SJSA1 (cell line): ENCODE results near the gene CSNK1G1. TPM values are rescaled to one million over a fixed set of nuclear protein-coding genes. Genes with fewer than 3 reads are reported as not detected.
"Not testable (repeated sequence)": the region's sequence is repeated elsewhere in the genome, so short reads cannot be mapped to it uniquely, and the experiment has no call there.

Experiments used
- DNase-seq, 2 experiments: peaks; one replicate each; pipeline ENCODE4 v3.0.0-alpha.2; 2015 to 2020; ENCODE audit warnings: low spot score in 2 of 2, low read depth in 1 of 2
- H3K27ac ChIP-seq: fragments of 250-450 bp; sonication (Bioruptor Pico); 2 replicates; pipeline ENCODE4 v1.5.1; 2020; ENCODE audit warnings: mild to moderate bottlenecking, moderate library complexity
- H3K27me3 ChIP-seq: fragments of 250-450 bp; sonication (Bioruptor Pico); replicated peaks from 2 replicates; pipeline ENCODE4 v1.5.1; 2020; ENCODE audit warnings: mild to moderate bottlenecking, moderate library complexity
- H3K36me3 ChIP-seq: fragments of 250-450 bp; sonication (Bioruptor Pico); 2 replicates; pipeline ENCODE4 v1.5.1; 2020; ENCODE audit warnings: mild to moderate bottlenecking
- H3K4me1 ChIP-seq: fragments of 250-450 bp; sonication (Bioruptor Pico); replicated peaks from 2 replicates; pipeline ENCODE4 v1.6.1; 2021; ENCODE audit warnings: mild to moderate bottlenecking
- H3K4me3 ChIP-seq: fragments of 250-450 bp; sonication (Bioruptor Pico); 2 replicates; pipeline ENCODE4 v1.5.1; 2020; ENCODE audit warnings: mild to moderate bottlenecking
- H3K9me3 ChIP-seq: fragments of 250-450 bp; sonication (Bioruptor Pico); replicated peaks from 2 replicates; pipeline ENCODE4 v1.5.1; 2020; ENCODE audit warnings: mild to moderate bottlenecking
- total RNA-seq: library from RNA; depleted of rRNA; stranded (reverse); fragments of >200 nt; shearing (Covaris generic); gene quantifications from 2 replicates; pipeline ENCODE4 v1.2.3, GENCODE V29; 2014

Gene CSNK1G1
- total RNA-seq, 1 experiment from 2014 or later, result 14.2 TPM

- Histone ChIP-seq H3K36me3 (peaks cover 75% of the 10 kb centered on the region), H3K9me3 (no peaks in the 10 kb centered on the region), H3K27ac (no peak overlapping the region), H3K4me3 (no peak overlapping the region), H3K27me3 (no peaks in the 10 kb centered on the region), H3K4me1 (no peaks in the 10 kb centered on the region)
- DNase-seq, result no peak
These were observed 217.5 kb downstream of the CSNK1G1 start for GRCh38 chr15:64138331-64138941.

- Histone ChIP-seq H3K9me3 (no peaks in the 10 kb centered on the region), H3K4me1 (no peaks in the 10 kb centered on the region), H3K4me3 (no peak overlapping the region), H3K27me3 (no peaks in the 10 kb centered on the region), H3K27ac (no peak overlapping the region), H3K36me3 (peaks cover 79% of the 10 kb centered on the region)
- DNase-seq, result no peak
These were observed 218.6 kb downstream of the CSNK1G1 start for GRCh38 chr15:64137226-64137833.

GRCh38 chr15:64136347-64136746 is 219.6 kb downstream of the CSNK1G1 start:
- no peak overlapping the region for H3K4me3 ChIP-seq
- H3K4me1 ChIP-seq, result no peaks in the 10 kb centered on the region
- H3K27me3 ChIP-seq, result no peaks in the 10 kb centered on the region
- no peak overlapping the region for H3K27ac ChIP-seq
- peaks cover 83% of the 10 kb centered on the region for H3K36me3 ChIP-seq
- DNase-seq, result no peak
- H3K9me3 ChIP-seq, result no peaks in the 10 kb centered on the region

- no peaks in the 10 kb centered on the region for H3K9me3 ChIP-seq
- no peaks in the 10 kb centered on the region for H3K27me3 ChIP-seq
- H3K27ac ChIP-seq, result no peak overlapping the region
- no peaks in the 10 kb centered on the region for H3K4me1 ChIP-seq
- no peak for DNase-seq
- no peak overlapping the region for H3K4me3 ChIP-seq
- peaks cover 90% of the 10 kb centered on the region for H3K36me3 ChIP-seq
These were observed 221.6 kb downstream of the CSNK1G1 start for GRCh38 chr15:64134345-64134829.

- DNase-seq, result no peak
- no peaks in the 10 kb centered on the region for H3K4me1 ChIP-seq
- no peak overlapping the region for H3K27ac ChIP-seq
- no peak overlapping the region for H3K4me3 ChIP-seq
- H3K36me3 ChIP-seq, result peaks cover 95% of the 10 kb centered on the region
- H3K27me3 ChIP-seq, result no peaks in the 10 kb centered on the region
- H3K9me3 ChIP-seq, result no peaks in the 10 kb centered on the region
These were observed 222.2 kb downstream of the CSNK1G1 start for GRCh38 chr15:64133623-64134344.

GRCh38 chr15:64132217-64132616 is 223.8 kb downstream of the CSNK1G1 start:
- Histone ChIP-seq H3K4me3 (no peak overlapping the region), H3K9me3 (no peaks in the 10 kb centered on the region), H3K36me3 (peaks cover 97% of the 10 kb centered on the region), H3K4me1 (no peaks in the 10 kb centered on the region), H3K27ac (no peak overlapping the region), H3K27me3 (no peaks in the 10 kb centered on the region)
- DNase-seq, result no peak

GRCh38 chr15:64131547-64131946 is 224.4 kb downstream of the CSNK1G1 start:
- no peaks in the 10 kb centered on the region for H3K27me3 ChIP-seq
- no peak overlapping the region for H3K4me3 ChIP-seq
- H3K27ac ChIP-seq, result no peak overlapping the region
- DNase-seq, result no peak
- no peaks in the 10 kb centered on the region for H3K4me1 ChIP-seq
- no peaks in the 10 kb centered on the region for H3K9me3 ChIP-seq
- H3K36me3 ChIP-seq, result peaks cover 97% of the 10 kb centered on the region

GRCh38 chr15:64130159-64130558 is 225.8 kb downstream of the CSNK1G1 start:
- Histone ChIP-seq H3K9me3 (no peaks in the 10 kb centered on the region), H3K36me3 (peaks cover 95% of the 10 kb centered on the region), H3K4me1 (no peaks in the 10 kb centered on the region), H3K4me3 (no peak overlapping the region), H3K27me3 (no peaks in the 10 kb centered on the region), H3K27ac (no peak overlapping the region)
- no peak for DNase-seq

GRCh38 chr15:64127521-64128270 is 228.3 kb downstream of the CSNK1G1 start:
- Histone ChIP-seq H3K27ac (no peak overlapping the region), H3K4me3 (no peak overlapping the region), H3K27me3 (no peaks in the 10 kb centered on the region), H3K36me3 (peaks cover 89% of the 10 kb centered on the region), H3K4me1 (no peaks in the 10 kb centered on the region), H3K9me3 (no peaks in the 10 kb centered on the region)
- DNase-seq, result no peak

- Histone ChIP-seq H3K9me3 (no peaks in the 10 kb centered on the region), H3K36me3 (peaks cover 89% of the 10 kb centered on the region), H3K4me1 (no peaks in the 10 kb centered on the region), H3K4me3 (no peak overlapping the region), H3K27me3 (no peaks in the 10 kb centered on the region), H3K27ac (no peak overlapping the region)
- no peak for DNase-seq
These were observed 230.0 kb downstream of the CSNK1G1 start for GRCh38 chr15:64125978-64126377.

GRCh38 chr15:64122936-64123351 is 233.0 kb downstream of the CSNK1G1 start:
- Histone ChIP-seq H3K4me3 (no peak overlapping the region), H3K27me3 (no peaks in the 10 kb centered on the region), H3K36me3 (peaks cover 87% of the 10 kb centered on the region), H3K9me3 (no peaks in the 10 kb centered on the region), H3K4me1 (no peaks in the 10 kb centered on the region), H3K27ac (no peak overlapping the region)
- no peak for DNase-seq

- H3K9me3 ChIP-seq, result no peaks in the 10 kb centered on the region
- no peak overlapping the region for H3K4me3 ChIP-seq
- H3K27me3 ChIP-seq, result no peaks in the 10 kb centered on the region
- no peaks in the 10 kb centered on the region for H3K4me1 ChIP-seq
- no peak overlapping the region for H3K27ac ChIP-seq
- H3K36me3 ChIP-seq, result peaks cover 87% of the 10 kb centered on the region
- no peak for DNase-seq
These were observed 233.5 kb downstream of the CSNK1G1 start for GRCh38 chr15:64122444-64122843.

- Histone ChIP-seq H3K27ac (no peak overlapping the region), H3K4me3 (no peak overlapping the region), H3K36me3 (peaks cover 85% of the 10 kb centered on the region), H3K27me3 (no peaks in the 10 kb centered on the region), H3K9me3 (no peaks in the 10 kb centered on the region), H3K4me1 (no peaks in the 10 kb centered on the region)
- no peak for DNase-seq
These were observed 234.4 kb downstream of the CSNK1G1 start for GRCh38 chr15:64121614-64122013.

GRCh38 chr15:64120322-64120721 is 235.7 kb downstream of the CSNK1G1 start:
- H3K9me3 ChIP-seq, H3K4me3 ChIP-seq, H3K4me1 ChIP-seq, DNase-seq, H3K27ac ChIP-seq, H3K27me3 ChIP-seq: not testable (repeated sequence)
- H3K36me3 ChIP-seq, result peaks cover 80% of the 10 kb centered on the region
